Neuronal stem cell (in vitro differentiated cells): Measurements from ENCODE around the gene SERPINH1.

ENCODE experiments used
- DNase-seq: peaks from one replicate; pipeline ENCODE4 v3.0.0-alpha.2; 2013; ENCODE audit warnings: low spot score
- H2AFZ ChIP-seq: one replicate; pipeline ENCODE4 v1.6.1; 2013; ENCODE audit warnings: mild to moderate bottlenecking, low read length, inconsistent platforms
- H2AK5ac ChIP-seq: 2 replicates; pipeline ENCODE4 v1.6.1; 2013; ENCODE audit warnings: low read depth, mild to moderate bottlenecking, inconsistent platforms, low read length, moderate library complexity, mixed read lengths
- H2BK120ac ChIP-seq: 2 replicates; pipeline ENCODE4 v1.6.1; 2013; ENCODE audit warnings: low read depth, mild to moderate bottlenecking, inconsistent platforms, low read length, moderate library complexity, mixed read lengths
- H2BK12ac ChIP-seq: one replicate; pipeline ENCODE4 v1.6.1; 2013; ENCODE audit warnings: low read length, inconsistent platforms
- H2BK15ac ChIP-seq: 2 replicates; pipeline ENCODE4 v1.6.1; 2013; ENCODE audit warnings: mild to moderate bottlenecking, low read length, inconsistent platforms, mixed read lengths
- H2BK5ac ChIP-seq: one replicate; pipeline ENCODE4 v1.6.1; 2013; ENCODE audit warnings: inconsistent platforms, mild to moderate bottlenecking, low read length, moderate library complexity
- H3K14ac ChIP-seq: one replicate; pipeline ENCODE4 v1.6.1; 2013; ENCODE audit warnings: low read length, inconsistent platforms
- H3K18ac ChIP-seq: 2 replicates; pipeline ENCODE4 v1.6.1; 2013; ENCODE audit warnings: low read length, inconsistent platforms
- H3K23ac ChIP-seq: 2 replicates; pipeline ENCODE4 v1.6.1; 2013; ENCODE audit warnings: low read depth, mild to moderate bottlenecking, mixed read lengths, low read length, inconsistent platforms; ENCODE audit not compliant: poor library complexity
- H3K27ac ChIP-seq: replicated peaks from 3 replicates; pipeline ENCODE4 v1.5.1; 2013; ENCODE audit warnings: low read length, inconsistent platforms
- H3K27me3 ChIP-seq, 3 experiments: 2 replicates each; pipeline ENCODE4 v1.6.1; 2013; ENCODE audit warnings: low read length in 3 of 3, mild to moderate bottlenecking in 2 of 3, inconsistent platforms in 1 of 3, low read depth in 1 of 3, mixed read lengths in 1 of 3, moderate library complexity in 1 of 3; ENCODE audit not compliant: control insufficient read depth in 3 of 3, insufficient read depth in 3 of 3
- H3K36me3 ChIP-seq, 2 donors: replicated peaks in 1 of 2; 2 replicates each; pipeline ENCODE4 v1.6.1; 2013; ENCODE audit warnings: low read length in 2 of 2; ENCODE audit not compliant: control insufficient read depth in 2 of 2, insufficient read depth in 2 of 2
- H3K4ac ChIP-seq: 2 replicates; pipeline ENCODE4 v1.6.1; 2013; ENCODE audit warnings: inconsistent platforms, mild to moderate bottlenecking, low read length, moderate library complexity
- H3K4me1 ChIP-seq, 2 donors: 1 replicate in 1 of 2; 2 replicates in 1 of 2; pipeline ENCODE4 v1.6.1; 2013; ENCODE audit warnings: low read length in 2 of 2, low read depth in 1 of 2; ENCODE audit not compliant: control insufficient read depth in 2 of 2, insufficient read depth in 1 of 2
- H3K4me2 ChIP-seq: one replicate; pipeline ENCODE4 v1.6.1; 2013; ENCODE audit warnings: mild to moderate bottlenecking, low read length, inconsistent platforms; ENCODE audit not compliant: insufficient read depth, poor library complexity, severe bottlenecking
- H3K4me3 ChIP-seq, 2 donors: 2 replicates each; pipeline ENCODE4 v1.5.1; 2013; ENCODE audit warnings: low read length in 2 of 2, mild to moderate bottlenecking in 2 of 2, inconsistent platforms in 1 of 2, moderate library complexity in 1 of 2
- H3K79me1 ChIP-seq: one replicate; pipeline ENCODE4 v1.6.1; 2013; ENCODE audit warnings: low read depth, mild to moderate bottlenecking, inconsistent platforms, low read length, moderate library complexity
- H3K9ac ChIP-seq: one replicate; pipeline ENCODE4 v1.6.1; 2013; ENCODE audit warnings: mild to moderate bottlenecking, low read depth, low read length, inconsistent platforms; ENCODE audit not compliant: poor library complexity
- H3K9me3 ChIP-seq, 2 donors: replicated peaks in 1 of 2; 2 replicates each; pipeline versions ENCODE3 to v1.6.1; 2013; ENCODE audit warnings: low read length in 2 of 2, mild to moderate bottlenecking in 2 of 2, inconsistent platforms in 1 of 2, low read depth in 1 of 2, mixed read lengths in 1 of 2, moderate library complexity in 1 of 2; ENCODE audit not compliant: control insufficient read depth in 2 of 2, insufficient read depth in 1 of 2
- H4K8ac ChIP-seq: one replicate; pipeline ENCODE4 v1.6.1; 2013; ENCODE audit warnings: low read depth, mild to moderate bottlenecking, inconsistent platforms, low read length, moderate library complexity
- H4K91ac ChIP-seq: one replicate; pipeline ENCODE4 v1.6.1; 2013; ENCODE audit warnings: low read length, low read depth, mild to moderate bottlenecking, inconsistent platforms; ENCODE audit not compliant: poor library complexity
- WGBS, 2 donors: extraction: QIAGEN DNeasy Blood & Tissue Kit; methylation state at CpG; one replicate each; pipeline ENCODE4 v1.1.7; 2013; ENCODE audit warnings: missing lambda C conversion rate in 2 of 2, mixed read lengths in 1 of 2; ENCODE audit not compliant: insufficient read length in 2 of 2, insufficient replicate concordance in 1 of 2; ENCODE audit errors: extremely low coverage in 2 of 2; 5-methylcytosine and 5-hydroxymethylcytosine counted together

Gene SERPINH1

DNA sequence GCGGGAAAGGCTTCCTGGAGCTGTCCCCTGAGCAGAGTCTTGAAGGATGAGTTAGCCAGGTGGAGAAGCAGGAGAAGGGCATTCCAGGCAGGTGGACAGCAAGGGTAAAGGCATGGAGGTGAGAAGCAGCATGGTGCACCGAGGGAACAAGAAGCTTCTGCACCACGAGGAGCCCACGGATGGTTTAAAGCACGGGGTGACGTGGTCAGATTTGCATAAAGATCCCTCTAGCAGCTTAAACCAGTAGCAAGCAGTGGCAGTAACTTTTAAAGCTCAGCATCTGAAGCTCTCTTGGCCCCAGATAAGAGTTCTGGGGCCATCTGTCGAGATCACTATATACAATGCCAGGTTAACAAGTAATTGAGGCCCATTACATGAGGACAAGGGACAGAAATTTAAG is 36.8 kb downstream of the SERPINH1 start:
- Histone ChIP-seq H2BK15ac (peak overlapping the region; percentile 8), H3K14ac (no peak overlapping the region), H4K8ac (no peak overlapping the region), H4K91ac (no peak overlapping the region), H3K79me1 (no peaks in the 10 kb centered on the region), H3K9me3 (no peaks in the 10 kb centered on the region), H2BK12ac (no peak overlapping the region), H3K4me3 (no peak overlapping the region), H3K36me3 (peaks cover 0 to 16% of the 10 kb centered on the region in 2 donors), H3K4me1 (peaks cover 6 to 7% of the 10 kb centered on the region in 2 donors), H3K27ac (no peak overlapping the region), H3K9ac (no peak overlapping the region), H3K23ac (no peak overlapping the region), H2BK5ac (no peak overlapping the region), H2AK5ac (no peak overlapping the region), H3K4me2 (no peak overlapping the region), H3K18ac (no peak overlapping the region), H3K27me3 (no peaks in the 10 kb centered on the region), H2BK120ac (no peak overlapping the region), H3K4ac (no peak overlapping the region), H2AFZ (no peak overlapping the region)
- DNase-seq, result no peak
- WGBS, 2 donors, result no CpG with 5 or more reads among the region's 7 CpGs

DNA sequence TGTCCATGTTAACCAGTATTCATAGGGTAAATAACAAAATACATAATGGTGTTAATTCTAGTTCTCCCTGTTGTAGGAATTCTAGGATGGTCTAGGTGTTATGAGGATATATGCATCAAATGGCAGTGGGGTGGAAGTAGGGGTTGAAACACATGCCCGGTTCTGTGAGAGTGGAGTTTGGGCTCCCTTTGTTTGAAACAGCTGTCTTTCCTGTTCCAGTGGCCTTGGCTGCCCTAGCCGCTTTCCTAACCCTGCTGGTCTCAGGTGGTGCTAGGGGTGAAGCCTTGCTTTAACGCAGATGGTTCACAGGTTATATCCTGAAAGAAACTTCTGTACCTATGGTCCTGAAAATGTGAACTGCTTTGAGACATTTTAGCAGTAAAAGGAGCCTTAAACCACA is 38.3 kb downstream of the SERPINH1 start:
- Histone ChIP-seq H2BK120ac (no peak overlapping the region), H4K8ac (no peak overlapping the region), H2BK12ac (no peak overlapping the region), H2AK5ac (no peak overlapping the region), H3K27ac (no peak overlapping the region), H2BK5ac (no peak overlapping the region), H3K9me3 (no peaks in the 10 kb centered on the region), H3K4me2 (no peak overlapping the region), H3K14ac (no peak overlapping the region), H3K4me1 (no peaks in the 10 kb centered on the region), H3K23ac (no peak overlapping the region), H3K36me3 (peaks cover 0 to 22% of the 10 kb centered on the region in 2 donors), H3K79me1 (no peaks in the 10 kb centered on the region), H3K27me3 (no peaks in the 10 kb centered on the region), H3K4me3 (no peak overlapping the region), H2AFZ (no peak overlapping the region), H4K91ac (no peak overlapping the region), H3K9ac (no peak overlapping the region), H3K18ac (no peak overlapping the region), H2BK15ac (no peak overlapping the region), H3K4ac (no peak overlapping the region)
- no CpG with 5 or more reads among the region's 3 CpGs for WGBS, 2 donors
- DNase-seq, result no peak

- Histone ChIP-seq H3K27me3 (no peaks in the 10 kb centered on the region), H2BK15ac (no peak overlapping the region), H3K23ac (no peak overlapping the region), H4K8ac (no peak overlapping the region), H2BK12ac (no peak overlapping the region), H3K4me1 (no peaks in the 10 kb centered on the region), H3K4me2 (no peak overlapping the region), H3K36me3 (peaks cover 0 to 33% of the 10 kb centered on the region in 2 donors), H2BK120ac (no peak overlapping the region), H2AK5ac (no peak overlapping the region), H3K4ac (no peak overlapping the region), H4K91ac (no peak overlapping the region), H3K4me3 (no peak overlapping the region), H2AFZ (no peak overlapping the region), H3K18ac (no peak overlapping the region), H3K9me3 (no peaks in the 10 kb centered on the region), H3K79me1 (no peaks in the 10 kb centered on the region), H2BK5ac (no peak overlapping the region), H3K14ac (no peak overlapping the region), H3K9ac (no peak overlapping the region), H3K27ac (no peak overlapping the region)
- no CpG with 5 or more reads among the region's 7 CpGs for WGBS, 2 donors
- no peak for DNase-seq
Observed at GRCh38 chr11:75601494-75601893, 39.4 kb downstream of the SERPINH1 start.

DNA sequence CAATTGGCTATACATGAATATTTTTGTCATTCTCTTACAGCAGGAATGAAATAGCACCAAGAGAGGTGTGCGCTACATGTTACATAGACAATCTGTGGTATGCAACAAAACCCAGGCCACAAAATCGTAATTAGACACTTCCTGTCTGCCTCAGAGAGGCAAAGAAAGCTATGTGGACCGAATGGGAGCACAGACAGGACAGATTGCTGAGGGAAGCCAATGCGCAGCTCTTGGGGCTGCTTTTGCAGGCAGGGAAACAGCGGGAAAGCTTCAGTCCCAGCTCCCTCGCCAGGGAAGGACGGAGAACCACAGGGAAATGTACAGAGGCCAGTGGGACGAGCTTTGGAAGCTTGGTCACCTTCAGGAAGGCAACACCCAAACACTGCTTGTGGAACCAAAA is 40.9 kb downstream of the SERPINH1 start:
- no peak for DNase-seq
- H2AK5ac ChIP-seq, result no peak overlapping the region
- no peak overlapping the region for H3K4me3 ChIP-seq
- H3K9me3 ChIP-seq, result no peaks in the 10 kb centered on the region
- no peaks in the 10 kb centered on the region for H3K4me1 ChIP-seq
- no peak overlapping the region for H2BK5ac ChIP-seq
- H2BK12ac ChIP-seq, result no peak overlapping the region
- H3K4me2 ChIP-seq, result no peak overlapping the region
- H2AFZ ChIP-seq, result no peak overlapping the region
- H3K18ac ChIP-seq, result no peak overlapping the region
- H3K23ac ChIP-seq, result no peak overlapping the region
- no peak overlapping the region for H3K9ac ChIP-seq
- H3K14ac ChIP-seq, result no peak overlapping the region
- WGBS, 2 donors, result no CpG with 5 or more reads among the region's 8 CpGs
- no peak overlapping the region for H4K8ac ChIP-seq
- H3K27me3 ChIP-seq, result no peaks in the 10 kb centered on the region
- no peaks in the 10 kb centered on the region for H3K79me1 ChIP-seq
- no peak overlapping the region for H2BK120ac ChIP-seq
- H3K27ac ChIP-seq, result no peak overlapping the region
- H2BK15ac ChIP-seq, result no peak overlapping the region
- no peak overlapping the region for H3K4ac ChIP-seq
- peaks cover 0 to 47% of the 10 kb centered on the region in 2 donors for H3K36me3 ChIP-seq
- H4K91ac ChIP-seq, result no peak overlapping the region
